OCI-LY1 (cell line): ENCODE measurements around the gene LDLRAD3.

Source experiments
- H2AFZ ChIP-seq: fragments of 200-600 bp; sonication (generic), shearing (Covaris generic); 2 replicates; pipeline ENCODE4 v1.6.0; 2014; ENCODE audit warnings: antibody characterized with exemption, mild to moderate bottlenecking, low read length
- H3F3A ChIP-seq: fragments of 200-600 bp; sonication (generic), shearing (Covaris generic); 2 replicates; pipeline ENCODE4 v1.6.0; 2014; ENCODE audit warnings: mild to moderate bottlenecking, antibody characterized with exemption, low read length, moderate library complexity; ENCODE audit not compliant: insufficient read depth
- H3K27ac ChIP-seq: fragments of 200-600 bp; sonication (generic); 2 replicates; pipeline ENCODE4 v1.5.1; 2014; ENCODE audit warnings: low read length, mixed run types, mild to moderate bottlenecking, low read depth; ENCODE audit not compliant: poor library complexity, severe bottlenecking
- H3K27me3 ChIP-seq: fragments of 200-600 bp; sonication (generic); 2 replicates; pipeline ENCODE4 v1.6.0; 2014; ENCODE audit warnings: antibody characterized with exemption, mild to moderate bottlenecking, low read length, moderate library complexity; ENCODE audit not compliant: insufficient read depth
- H3K36me3 ChIP-seq: fragments of 200-600 bp; sonication (generic); 2 replicates; pipeline ENCODE4 v1.6.1; 2014; ENCODE audit warnings: mild to moderate bottlenecking, antibody characterized with exemption, low read length, moderate library complexity, mixed read lengths; ENCODE audit not compliant: insufficient read depth
- H3K4me1 ChIP-seq: fragments of 200-600 bp; sonication (generic); 2 replicates; pipeline ENCODE4 v1.5.1; 2014; ENCODE audit warnings: mild to moderate bottlenecking, low read length, moderate library complexity; ENCODE audit not compliant: insufficient read depth, severe bottlenecking
- H3K4me2 ChIP-seq: fragments of 200-600 bp; sonication (generic), shearing (Covaris generic); 2 replicates; pipeline ENCODE4 v1.6.1; 2014; ENCODE audit warnings: low read length
- H3K4me3 ChIP-seq: fragments of 200-600 bp; sonication (generic); 2 replicates; pipeline ENCODE4 v1.5.1; 2014; ENCODE audit warnings: low read length, low read depth, mild to moderate bottlenecking, mixed read lengths; ENCODE audit not compliant: poor library complexity, severe bottlenecking
- H3K79me2 ChIP-seq: fragments of 200-600 bp; shearing (Covaris generic); 2 replicates; pipeline ENCODE4 v1.6.1; 2016; ENCODE audit warnings: mixed run types, low read length, mixed read lengths; ENCODE audit not compliant: insufficient read depth
- H3K9ac ChIP-seq: fragments of 200-600 bp; sonication (generic), shearing (Covaris generic); 2 replicates; pipeline ENCODE4 v1.6.1; 2014; ENCODE audit warnings: mild to moderate bottlenecking, low read length, mixed read lengths
- H3K9me2 ChIP-seq: fragments of 200-600 bp; sonication (generic), shearing (Covaris generic); 2 replicates; pipeline ENCODE4 v1.6.1; 2014; ENCODE audit warnings: low read depth, mild to moderate bottlenecking, low read length, mixed read lengths
- H3K9me3 ChIP-seq: fragments of 200-600 bp; shearing (Covaris generic); 2 replicates; pipeline ENCODE4 v1.6.1; 2014; ENCODE audit warnings: low read length, mixed read lengths
- H4K20me1 ChIP-seq: fragments of 200-600 bp; sonication (generic), shearing (Covaris generic); 2 replicates; pipeline ENCODE4 v1.6.0; 2016; ENCODE audit warnings: mild to moderate bottlenecking, low read length; ENCODE audit not compliant: insufficient read depth
- CTCF ChIP-seq: fragments of 200-600 bp; sonication (generic), shearing (Covaris generic); IDR thresholded peaks from 2 replicates; pipeline ENCODE4 v1.5.1; 2017; ENCODE audit warnings: mild to moderate bottlenecking, antibody characterized with exemption, low read length, moderate library complexity, mixed read lengths
- EZH2 ChIP-seq: fragments of 200-600 bp; sonication (generic), shearing (Covaris generic); IDR thresholded peaks from 2 replicates; pipeline ENCODE4 v1.8.0; 2017; ENCODE audit warnings: borderline replicate concordance, mixed run types, mild to moderate bottlenecking, antibody characterized with exemption, low read length, moderate library complexity, mixed read lengths

LDLRAD3 gene

GRCh38 chr11:35981581-35981980 lies 37.7 kb downstream of the LDLRAD3 start:
- no peak for TF ChIP-seq EZH2
- no peak for TF ChIP-seq CTCF
- H3K4me2 ChIP-seq = no peak overlapping the region
- H3K9me3 ChIP-seq = no peaks in the 10 kb centered on the region
- no peak overlapping the region for H3K27ac ChIP-seq
- H4K20me1 ChIP-seq = no peaks in the 10 kb centered on the region
- H2AFZ ChIP-seq = no peak overlapping the region
- no peak overlapping the region for H3K4me3 ChIP-seq
- H3K79me2 ChIP-seq = no peaks in the 10 kb centered on the region
- no peaks in the 10 kb centered on the region for H3K36me3 ChIP-seq
- H3K9me2 ChIP-seq = no peaks in the 10 kb centered on the region
- H3K4me1 ChIP-seq = no peaks in the 10 kb centered on the region
- no peaks in the 10 kb centered on the region; the same call in 1 of the 2 replicates for H3K27me3 ChIP-seq
- no peak overlapping the region for H3K9ac ChIP-seq
- H3F3A ChIP-seq = no peaks in the 10 kb centered on the region

GRCh38 chr11:35982061-35982460 lies 38.2 kb downstream of the LDLRAD3 start:
- H3K4me2 ChIP-seq = no peak overlapping the region
- H3K79me2 ChIP-seq = no peaks in the 10 kb centered on the region
- H3K27me3 ChIP-seq = no peaks in the 10 kb centered on the region; the same call in 1 of the 2 replicates
- H3K36me3 ChIP-seq = no peaks in the 10 kb centered on the region
- H4K20me1 ChIP-seq = no peaks in the 10 kb centered on the region
- H3K9me3 ChIP-seq = no peaks in the 10 kb centered on the region
- no peak overlapping the region for H3K4me3 ChIP-seq
- no peak for TF ChIP-seq CTCF
- TF ChIP-seq EZH2 = no peak
- no peaks in the 10 kb centered on the region for H3K4me1 ChIP-seq
- no peak overlapping the region for H3K27ac ChIP-seq
- no peaks in the 10 kb centered on the region for H3K9me2 ChIP-seq
- H3K9ac ChIP-seq = no peak overlapping the region
- no peak overlapping the region for H2AFZ ChIP-seq
- H3F3A ChIP-seq = no peaks in the 10 kb centered on the region

GRCh38 chr11:35983981-35984380 lies 40.1 kb downstream of the LDLRAD3 start:
- TF ChIP-seq EZH2 (no peak), CTCF (no peak)
- no peaks in the 10 kb centered on the region for H3K4me1 ChIP-seq
- H3K9ac ChIP-seq = no peak overlapping the region
- H3K9me2 ChIP-seq = no peaks in the 10 kb centered on the region
- no peaks in the 10 kb centered on the region for H3K79me2 ChIP-seq
- no peak overlapping the region for H3K4me3 ChIP-seq
- no peaks in the 10 kb centered on the region for H3K9me3 ChIP-seq
- no peak overlapping the region for H2AFZ ChIP-seq
- no peak overlapping the region for H3K27ac ChIP-seq
- no peaks in the 10 kb centered on the region for H4K20me1 ChIP-seq
- no peaks in the 10 kb centered on the region for H3K36me3 ChIP-seq
- no peak overlapping the region for H3K4me2 ChIP-seq
- no peaks in the 10 kb centered on the region for H3F3A ChIP-seq
- H3K27me3 ChIP-seq = no peaks in the 10 kb centered on the region; the same call in 1 of the 2 replicates
